ENCODE measurements around the gene AARS2. TPM values are rescaled to one million over a fixed set of nuclear protein-coding genes. Genes with fewer than 3 reads are reported as not detected.
A peak's percentile ranks its signal among the peaks of the same experiment; 100 is the strongest.

Gene AARS2
- polyA plus RNA-seq, 1 experiment = 7.3 TPM

DNA sequence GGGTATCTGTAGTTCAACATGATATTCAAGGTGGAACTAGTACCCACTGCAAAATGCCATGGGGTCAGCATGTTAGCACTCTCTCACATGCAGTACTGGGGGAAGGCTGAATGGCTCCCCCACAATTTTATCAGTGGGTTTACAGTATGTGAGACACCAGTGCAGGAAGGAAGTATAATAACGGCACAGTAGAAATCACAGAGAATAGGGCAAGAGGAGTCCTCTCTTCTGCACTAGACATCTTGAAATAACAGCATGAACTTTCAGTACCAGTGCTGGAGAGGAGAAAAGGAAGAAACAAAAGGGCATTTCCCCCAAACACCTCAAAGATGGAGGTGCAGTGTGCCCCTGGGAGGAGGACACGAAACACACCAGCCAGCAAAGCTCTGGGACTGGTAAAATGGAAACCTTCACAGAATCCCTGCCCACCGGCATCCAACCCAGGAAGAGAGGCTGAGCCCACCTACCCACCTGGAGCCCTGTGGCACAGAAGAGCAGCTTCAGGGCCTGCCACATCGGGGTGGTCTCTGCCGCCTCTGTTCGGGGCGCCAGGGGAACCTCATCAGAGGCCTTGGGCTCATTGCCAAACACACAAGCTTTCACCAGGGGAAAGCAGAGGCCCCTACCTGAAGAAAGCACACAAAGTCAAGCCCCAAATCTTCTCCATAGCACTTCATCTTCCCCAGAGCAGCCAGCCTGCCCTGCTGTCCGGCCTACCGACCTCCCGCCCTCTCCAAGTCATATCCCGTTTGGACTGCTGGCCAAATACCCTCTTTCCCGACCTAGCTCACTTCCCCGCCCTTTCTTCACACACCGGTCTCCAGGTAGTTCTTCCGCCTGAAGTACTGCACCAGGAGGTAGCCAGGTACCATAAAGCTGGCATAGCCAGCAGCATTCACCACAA, 57.0 kb downstream of the AARS2 start:
- Histone ChIP-seq H3K4me3 (ENCODE audit: low read depth, low read length) (peak overlapping the region; percentile 81), H3K27me3 (ENCODE audit: control insufficient read depth, insufficient read depth, low read length) (no peaks in the 10 kb centered on the region), H3K36me3 (ENCODE audit: control insufficient read depth, insufficient read depth, low read length) (peaks cover 32% of the 10 kb centered on the region)
- ChIA-PET POLR2A (interaction anchor here (0.8 to 2.3 kb wide), 2 partner anchors 9 to 10 kb away, joined by 3 to 18 read pairs; partner anchors contain the start of gene HSP90AB1), CTCF (interaction anchor here (0.7 to 4.1 kb wide), 20 partner anchors 9 to 159 kb away, joined by 3 to 27 read pairs (median 4); partner anchors contain the start of genes AARS2 and HSP90AB1)
- no peak for DNase-seq (ENCODE audit: low read depth)
- TF ChIP-seq, protein P1, sequence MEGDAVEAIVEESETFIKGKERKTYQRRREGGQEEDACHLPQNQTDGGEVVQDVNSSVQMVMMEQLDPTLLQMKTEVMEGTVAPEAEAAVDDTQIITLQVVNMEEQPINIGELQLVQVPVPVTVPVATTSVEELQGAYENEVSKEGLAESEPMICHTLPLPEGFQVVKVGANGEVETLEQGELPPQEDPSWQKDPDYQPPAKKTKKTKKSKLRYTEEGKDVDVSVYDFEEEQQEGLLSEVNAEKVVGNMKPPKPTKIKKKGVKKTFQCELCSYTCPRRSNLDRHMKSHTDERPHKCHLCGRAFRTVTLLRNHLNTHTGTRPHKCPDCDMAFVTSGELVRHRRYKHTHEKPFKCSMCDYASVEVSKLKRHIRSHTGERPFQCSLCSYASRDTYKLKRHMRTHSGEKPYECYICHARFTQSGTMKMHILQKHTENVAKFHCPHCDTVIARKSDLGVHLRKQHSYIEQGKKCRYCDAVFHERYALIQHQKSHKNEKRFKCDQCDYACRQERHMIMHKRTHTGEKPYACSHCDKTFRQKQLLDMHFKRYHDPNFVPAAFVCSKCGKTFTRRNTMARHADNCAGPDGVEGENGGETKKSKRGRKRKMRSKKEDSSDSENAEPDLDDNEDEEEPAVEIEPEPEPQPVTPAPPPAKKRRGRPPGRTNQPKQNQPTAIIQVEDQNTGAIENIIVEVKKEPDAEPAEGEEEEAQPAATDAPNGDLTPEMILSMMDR (IDR thresholded peaks at IDR 0.05; ENCODE audit: insufficient read depth, low read depth, low read length) = no peak

GRCh38 chr6:44255105-44255808, 57.9 kb downstream of the AARS2 start:
- TF ChIP-seq, protein P1 (IDR thresholded peaks at IDR 0.05; ENCODE audit: insufficient read depth, low read depth, low read length) = no peak
- POLR2A ChIA-PET = no interaction called here
- CTCF ChIA-PET = interaction anchor here (0.8 to 4.1 kb wide), 9 partner anchors 9 to 159 kb away, joined by 3 to 26 read pairs (median 6); no protein-coding TSS in a partner anchor
- DNase-seq (ENCODE audit: low read depth) = no peak
- Histone ChIP-seq H3K36me3 (ENCODE audit: control insufficient read depth, insufficient read depth, low read length) (peaks cover 39% of the 10 kb centered on the region), H3K4me3 (ENCODE audit: low read depth, low read length) (no peak overlapping the region), H3K27me3 (ENCODE audit: control insufficient read depth, insufficient read depth, low read length) (no peaks in the 10 kb centered on the region)

DNA sequence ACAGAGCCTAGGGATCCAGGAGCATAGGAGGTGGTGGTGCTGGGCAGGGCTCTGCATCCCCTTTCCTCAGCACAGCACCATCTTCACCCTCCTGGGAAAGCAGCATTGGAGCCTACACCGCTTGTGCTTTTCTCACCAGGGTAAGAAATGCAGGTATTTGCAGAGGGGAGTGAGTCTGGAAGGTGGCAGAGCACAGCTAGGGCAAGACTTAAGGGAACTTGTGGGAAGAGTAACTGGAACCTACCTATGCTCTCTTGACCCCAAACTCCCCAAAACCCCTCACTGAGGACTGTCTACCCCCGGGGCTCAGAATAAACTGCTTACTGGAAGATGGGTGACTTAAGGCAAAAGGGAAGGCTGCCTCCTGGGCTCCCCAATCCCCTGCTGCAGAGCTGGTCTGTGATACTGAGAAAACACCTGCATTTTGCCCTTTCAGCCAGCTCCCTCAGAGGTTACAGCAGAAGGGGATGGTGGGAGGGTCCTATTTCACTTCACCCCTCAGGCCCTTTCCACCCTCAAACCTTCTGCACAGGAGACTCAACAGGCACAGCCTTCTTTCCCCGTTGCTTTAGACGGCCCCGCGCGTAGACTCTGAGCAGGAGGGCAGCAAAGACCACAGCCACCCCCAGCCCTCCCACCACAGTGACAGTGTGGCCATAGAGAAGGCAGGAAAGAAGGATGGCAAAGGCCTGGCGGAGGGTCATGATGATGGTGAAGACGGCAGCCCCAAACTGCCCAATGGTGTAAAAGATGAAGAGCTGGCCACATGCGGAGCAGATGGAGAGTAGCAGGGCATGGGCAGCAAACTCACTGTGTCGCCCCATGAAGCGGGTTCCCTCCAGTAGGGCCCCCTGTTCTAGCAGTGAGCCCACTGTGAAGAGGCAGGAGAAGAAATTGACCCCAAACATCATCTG, 58.7 kb downstream of the AARS2 start:
- CTCF ChIA-PET = interaction anchor here (0.5 to 4.1 kb wide), 13 partner anchors 10 to 468 kb away, joined by 3 to 26 read pairs (median 5); no protein-coding TSS in a partner anchor
- DNase-seq (ENCODE audit: low read depth) = no peak
- TF ChIP-seq, protein P1 (IDR thresholded peaks at IDR 0.05; ENCODE audit: insufficient read depth, low read depth, low read length) = no peak

DNA sequence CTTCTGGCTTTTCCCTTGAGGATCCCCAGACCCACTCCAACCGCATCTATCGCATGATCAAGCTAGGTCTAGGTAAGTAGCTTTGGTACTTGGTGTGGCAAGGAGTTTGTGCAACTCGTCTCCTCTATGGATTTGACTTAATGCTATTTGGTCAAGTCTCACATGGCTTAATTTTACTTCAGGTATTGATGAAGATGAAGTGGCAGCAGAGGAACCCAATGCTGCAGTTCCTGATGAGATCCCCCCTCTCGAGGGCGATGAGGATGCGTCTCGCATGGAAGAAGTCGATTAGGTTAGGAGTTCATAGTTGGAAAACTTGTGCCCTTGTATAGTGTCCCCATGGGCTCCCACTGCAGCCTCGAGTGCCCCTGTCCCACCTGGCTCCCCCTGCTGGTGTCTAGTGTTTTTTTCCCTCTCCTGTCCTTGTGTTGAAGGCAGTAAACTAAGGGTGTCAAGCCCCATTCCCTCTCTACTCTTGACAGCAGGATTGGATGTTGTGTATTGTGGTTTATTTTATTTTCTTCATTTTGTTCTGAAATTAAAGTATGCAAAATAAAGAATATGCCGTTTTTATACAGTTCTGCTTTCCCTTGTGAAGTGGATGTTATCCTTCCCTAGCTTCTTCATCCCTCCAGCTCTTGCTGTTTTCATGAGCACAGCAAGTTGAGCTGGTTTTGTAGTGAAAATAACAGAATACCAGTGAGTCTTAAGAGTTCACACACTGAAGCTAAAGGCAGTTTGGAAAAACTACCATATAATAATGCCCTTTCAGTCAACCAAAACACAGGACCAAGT, 59.6 kb downstream of the AARS2 start:
- TF ChIP-seq, protein P1 (IDR thresholded peaks at IDR 0.05; ENCODE audit: insufficient read depth, low read depth, low read length) = peak; percentile 55
- Histone ChIP-seq H3K36me3 (ENCODE audit: control insufficient read depth, insufficient read depth, low read length) (peaks cover 41% of the 10 kb centered on the region), H3K27me3 (ENCODE audit: control insufficient read depth, insufficient read depth, low read length) (no peaks in the 10 kb centered on the region), H3K4me3 (ENCODE audit: low read depth, low read length) (no peak overlapping the region)
- POLR2A ChIA-PET = no interaction called here
- CTCF ChIA-PET = interaction anchor here (0.8 to 4.1 kb wide), 9 partner anchors 9 to 81 kb away, joined by 3 to 26 read pairs (median 5); no protein-coding TSS in a partner anchor
- DNase-seq (ENCODE audit: low read depth) = no peak

More for the DNA sequence above, 58.7 kb downstream of the AARS2 start:
- POLR2A ChIA-PET = no interaction called here
- Histone ChIP-seq H3K27me3 (ENCODE audit: control insufficient read depth, insufficient read depth, low read length) (no peaks in the 10 kb centered on the region), H3K36me3 (ENCODE audit: control insufficient read depth, insufficient read depth, low read length) (peaks cover 39% of the 10 kb centered on the region), H3K4me3 (ENCODE audit: low read depth, low read length) (no peak overlapping the region)
